Large intestine (tissue), 3 donors: ENCODE results near the gene BABAM2. TPM values are rescaled to one million over a fixed set of nuclear protein-coding genes. Genes with fewer than 3 reads are reported as not detected.

ENCODE experiments used
- DNase-seq, 2 donors: peaks; one replicate each; pipeline versions ENCODE4 v3.0.0 to v3.0.0-alpha.2; 2013
- H3K27ac ChIP-seq: one replicate; pipeline ENCODE4 v1.5.1; 2013; ENCODE audit warnings: low read length
- H3K27me3 ChIP-seq: 2 replicates; pipeline ENCODE4 v1.6.1; 2013; ENCODE audit warnings: low read length; ENCODE audit not compliant: control insufficient read depth, insufficient read depth
- H3K36me3 ChIP-seq: 2 replicates; pipeline ENCODE4 v1.6.1; 2013; ENCODE audit warnings: low read length; ENCODE audit not compliant: control insufficient read depth, insufficient read depth
- H3K4me1 ChIP-seq: one replicate; pipeline ENCODE4 v1.6.1; 2013; ENCODE audit warnings: low read length; ENCODE audit not compliant: control insufficient read depth, insufficient read depth
- H3K4me3 ChIP-seq: one replicate; pipeline ENCODE4 v1.5.1; 2013; ENCODE audit warnings: low read length
- H3K9me3 ChIP-seq: one replicate; pipeline ENCODE4 v1.6.1; 2013; ENCODE audit warnings: mild to moderate bottlenecking, low read depth, low read length, moderate library complexity; ENCODE audit not compliant: control insufficient read depth
- WGBS: methylation state at CpG from one replicate; pipeline ENCODE4 v1.1.5; 2013; ENCODE audit warnings: low lambda C conversion rate; ENCODE audit not compliant: insufficient coverage; 5-methylcytosine and 5-hydroxymethylcytosine counted together
- polyA plus RNA-seq: library from polyadenylated mRNA; unstranded; fragments of 120-200 nt; gene quantifications from one replicate; pipeline ENCODE4 v1.2.1, GENCODE V29; 2013

BABAM2 gene
- polyA plus RNA-seq, 1 donor = 32.0 TPM

GRCh38 chr2:28224648-28225472, 334.3 kb downstream of the BABAM2 start:
- 90% methylated on average over 2 of the region's 9 CpGs for WGBS

GRCh38 chr2:28225473-28226080, 335.0 kb downstream of the BABAM2 start:
- Histone ChIP-seq H3K27ac (no peak overlapping the region), H3K36me3 (no peaks in the 10 kb centered on the region), H3K9me3 (no peaks in the 10 kb centered on the region), H3K4me3 (no peak overlapping the region), H3K27me3 (no peaks in the 10 kb centered on the region), H3K4me1 (peaks cover 2% of the 10 kb centered on the region)
- WGBS = 100% methylated on average over 1 of the region's 3 CpGs
- no peak for DNase-seq

More at GRCh38 chr2:28224648-28225472, 334.3 kb downstream of the BABAM2 start:
- H3K4me1 ChIP-seq = peaks cover 2% of the 10 kb centered on the region
- H3K36me3 ChIP-seq = no peaks in the 10 kb centered on the region
- no peaks in the 10 kb centered on the region for H3K9me3 ChIP-seq
- H3K27me3 ChIP-seq = no peaks in the 10 kb centered on the region
- DNase-seq = no peak
- H3K4me3 ChIP-seq = no peak overlapping the region
- no peak overlapping the region for H3K27ac ChIP-seq

- H3K4me1 ChIP-seq = peaks cover 9% of the 10 kb centered on the region
- H3K27ac ChIP-seq = no peak overlapping the region
- H3K9me3 ChIP-seq = no peaks in the 10 kb centered on the region
- DNase-seq = no peak
- 100% methylated on average over 3 of the region's 6 CpGs for WGBS
- no peaks in the 10 kb centered on the region for H3K36me3 ChIP-seq
- no peaks in the 10 kb centered on the region for H3K27me3 ChIP-seq
- no peak overlapping the region for H3K4me3 ChIP-seq
Observed at GRCh38 chr2:28226558-28226957, 336.0 kb downstream of the BABAM2 start.

- H3K4me3 ChIP-seq = no peak overlapping the region
- WGBS = no CpG with 5 or more reads among the region's 3 CpGs
- no peaks in the 10 kb centered on the region for H3K27me3 ChIP-seq
- no peak overlapping the region for H3K27ac ChIP-seq
- DNase-seq = no peak
- H3K36me3 ChIP-seq = no peaks in the 10 kb centered on the region
- peaks cover 17% of the 10 kb centered on the region for H3K4me1 ChIP-seq
- no peaks in the 10 kb centered on the region for H3K9me3 ChIP-seq
Observed at GRCh38 chr2:28227498-28227897, 337.0 kb downstream of the BABAM2 start.

- peak in 1 of 2 donors; percentile 47 for DNase-seq
- H3K4me1 ChIP-seq = peaks cover 26% of the 10 kb centered on the region
- WGBS = no CpG with 5 or more reads among the region's 1 CpG
Observed at GRCh38 chr2:28228434-28228995, 338.0 kb downstream of the BABAM2 start.

GRCh38 chr2:28231110-28231631, 340.6 kb downstream of the BABAM2 start:
- Histone ChIP-seq H3K4me1 (peaks cover 34% of the 10 kb centered on the region), H3K27ac (peak overlapping the region; percentile 91)

More at GRCh38 chr2:28228434-28228995, 338.0 kb downstream of the BABAM2 start:
- Histone ChIP-seq H3K36me3 (no peaks in the 10 kb centered on the region), H3K9me3 (no peaks in the 10 kb centered on the region), H3K27me3 (no peaks in the 10 kb centered on the region), H3K27ac (no peak overlapping the region), H3K4me3 (no peak overlapping the region)

GRCh38 chr2:28232295-28232694, 341.8 kb downstream of the BABAM2 start:
- no peaks in the 10 kb centered on the region for H3K9me3 ChIP-seq
- no peaks in the 10 kb centered on the region for H3K27me3 ChIP-seq
- WGBS = 25% methylated on average over 2 of the region's 5 CpGs
- H3K4me1 ChIP-seq = peaks cover 32% of the 10 kb centered on the region
- peak overlapping the region; percentile 91 for H3K27ac ChIP-seq
- DNase-seq = peak; percentile 81 to 93
- no peak overlapping the region for H3K4me3 ChIP-seq
- no peaks in the 10 kb centered on the region for H3K36me3 ChIP-seq

More at GRCh38 chr2:28231110-28231631, 340.6 kb downstream of the BABAM2 start:
- H3K4me3 ChIP-seq = no peak overlapping the region
- DNase-seq = peak in 1 of 2 donors; percentile 24
- no peaks in the 10 kb centered on the region for H3K9me3 ChIP-seq
- no peaks in the 10 kb centered on the region for H3K36me3 ChIP-seq
- no CpG with 5 or more reads among the region's 4 CpGs for WGBS
- no peaks in the 10 kb centered on the region for H3K27me3 ChIP-seq

- DNase-seq = peak in 1 of 2 donors; percentile 72
- no peak overlapping the region for H3K4me3 ChIP-seq
- no CpG with 5 or more reads among the region's 6 CpGs for WGBS
Observed at GRCh38 chr2:28233164-28233676, 342.7 kb downstream of the BABAM2 start.

GRCh38 chr2:28234807-28235206, 344.3 kb downstream of the BABAM2 start:
- no peak for DNase-seq
- H3K9me3 ChIP-seq = no peaks in the 10 kb centered on the region
- peaks cover 32% of the 10 kb centered on the region for H3K4me1 ChIP-seq
- H3K36me3 ChIP-seq = no peaks in the 10 kb centered on the region
- no peak overlapping the region for H3K4me3 ChIP-seq
- H3K27ac ChIP-seq = peak overlapping the region; percentile 91
- H3K27me3 ChIP-seq = no peaks in the 10 kb centered on the region
- WGBS = 40% methylated on average over 1 of the region's 2 CpGs

More at GRCh38 chr2:28233164-28233676, 342.7 kb downstream of the BABAM2 start:
- H3K27ac ChIP-seq = peak overlapping the region; percentile 91
- H3K4me1 ChIP-seq = peaks cover 32% of the 10 kb centered on the region
- H3K27me3 ChIP-seq = no peaks in the 10 kb centered on the region
- no peaks in the 10 kb centered on the region for H3K36me3 ChIP-seq
- no peaks in the 10 kb centered on the region for H3K9me3 ChIP-seq

- no peak overlapping the region for H3K27ac ChIP-seq
- H3K36me3 ChIP-seq = peaks cover 6% of the 10 kb centered on the region
- H3K27me3 ChIP-seq = no peaks in the 10 kb centered on the region
- H3K9me3 ChIP-seq = no peaks in the 10 kb centered on the region
- H3K4me3 ChIP-seq = no peak overlapping the region
- no peak for DNase-seq
- peaks cover 1% of the 10 kb centered on the region for H3K4me1 ChIP-seq
- no CpG with 5 or more reads among the region's 1 CpG for WGBS
Observed at GRCh38 chr2:28239207-28239606, 348.7 kb downstream of the BABAM2 start.
